HCT116 (cell line): ENCODE measurements around the gene CUL9. TPM values are rescaled to one million over a fixed set of nuclear protein-coding genes. Genes with fewer than 3 reads are reported as not detected.

Experiments
- ATAC-seq: fragments of 200-7000 bp; cut with Tn5 transposase; 2 replicates; pipeline ENCODE4 v1.9.1; 2020; ENCODE audit warnings: mild to moderate bottlenecking, moderate library complexity
- BruUV-seq: library from RNA; stranded (reverse); fragments of 400-500 nt; replicated peaks from 2 replicates; lab custom pipeline; 2021; lab: Mats Ljungman, UMichigan
- CTCF ChIA-PET: fragments of 300-600 bp; sonication (Branson Sonifier 250); formaldehyde crosslinking; loops from one replicate; lab custom pipeline; 2021; ENCODE audit warnings: antibody characterized with exemption; lab: Charles Lee
- POLR2A ChIA-PET: fragments of 300-600, 350-600 bp; sonication (Branson Sonifier 250); formaldehyde crosslinking; loops from one replicate; lab custom pipeline; 2021; ENCODE audit warnings: antibody characterized with exemption; lab: Charles Lee
- RAD21 ChIA-PET, 2 experiments: fragments of 300-600 bp; sonication (Branson Sonifier 250); formaldehyde crosslinking; loops; one replicate each; lab custom pipeline; 2023; ENCODE audit warnings: low total read pairs in 2 of 2; ENCODE audit not compliant: uncharacterized antibody in 2 of 2, unreplicated experiment in 2 of 2, low non-redundant PET in 1 of 2; lab: Charles Lee
- DNase-seq: peaks from one replicate; pipeline ENCODE4 v3.0.0-alpha.2; 2010; ENCODE audit warnings: low read depth, low spot score
- H2AFZ ChIP-seq: fragments of 200-600 bp; shearing (Covaris generic), sonication (generic); 2 replicates; pipeline ENCODE4 v1.6.1; 2017; ENCODE audit warnings: low read depth, mixed run types, mixed read lengths, antibody characterized with exemption, low read length; ENCODE audit not compliant: poor library complexity, severe bottlenecking
- H3K27ac ChIP-seq: 2 replicates; pipeline ENCODE4 v1.5.1; 2012; ENCODE audit warnings: low read depth, low read length
- H3K27me3 ChIP-seq: fragments of 200-600 bp; sonication (generic); 2 replicates; pipeline ENCODE4 v1.6.1; 2016; ENCODE audit warnings: mixed run types, low read length, mixed read lengths; ENCODE audit not compliant: insufficient read depth
- H3K36me3 ChIP-seq, 2 experiments: fragments of 200-500 bp in 1 of 2; fragments of 200-600 bp in 1 of 2; sonication (Bioruptor generic) in 1 of 2; sonication (generic) in 1 of 2; 2 replicates each; pipeline versions ENCODE4 v1.5.1 to v1.6.1; 2014 to 2016; ENCODE audit warnings: low read length in 2 of 2, inconsistent platforms in 1 of 2, mixed read lengths in 1 of 2, mixed run types in 1 of 2; ENCODE audit not compliant: insufficient read depth in 2 of 2, control insufficient read depth in 1 of 2
- H3K4me1 ChIP-seq, 2 experiments: fragments of 200-600 bp in 1 of 2; sonication (generic) in 1 of 2; 2 replicates each; pipeline versions ENCODE4 v1.5.1 to v1.6.1; 2012 to 2017; ENCODE audit warnings: low read length in 2 of 2, inconsistent platforms in 1 of 2, mild to moderate bottlenecking in 1 of 2, mixed read lengths in 1 of 2, mixed run types in 1 of 2, moderate library complexity in 1 of 2; ENCODE audit not compliant: insufficient read depth in 2 of 2, control insufficient read depth in 1 of 2
- H3K4me2 ChIP-seq: fragments of 200-600 bp; sonication (generic); 2 replicates; pipeline ENCODE4 v1.6.1; 2017; ENCODE audit warnings: mixed run types, low read length, mixed read lengths
- H3K4me3 ChIP-seq, 2 experiments: fragments of 200-600 bp in 1 of 2; sonication (generic) in 1 of 2; replicated peaks in 1 of 2; 2 replicates each; pipeline ENCODE4 v1.5.1; 2011 to 2016; ENCODE audit warnings: low read length in 2 of 2, control low read depth in 1 of 2, low read depth in 1 of 2, mild to moderate bottlenecking in 1 of 2, mixed read lengths in 1 of 2, mixed run types in 1 of 2
- H3K79me2 ChIP-seq: fragments of 200-600 bp; sonication (generic); 2 replicates; pipeline ENCODE4 v1.6.1; 2017; ENCODE audit warnings: mild to moderate bottlenecking, mixed run types, low read length, moderate library complexity, mixed read lengths; ENCODE audit not compliant: insufficient read depth
- H3K9ac ChIP-seq: fragments of 200-600 bp; sonication (generic); 2 replicates; pipeline ENCODE4 v1.6.1; 2016; ENCODE audit warnings: low read length, mixed read lengths
- H3K9me2 ChIP-seq: fragments of 200-600 bp; sonication (generic), shearing (Covaris generic); 2 replicates; pipeline ENCODE4 v1.6.1; 2017; ENCODE audit warnings: mixed run types, mild to moderate bottlenecking, moderate library complexity; ENCODE audit not compliant: insufficient read depth
- H3K9me3 ChIP-seq, 2 experiments: fragments of 200-500 bp in 1 of 2; fragments of 200-600 bp in 1 of 2; sonication (Bioruptor generic) in 1 of 2; sonication (generic) in 1 of 2; 2 replicates each; pipeline ENCODE4 v1.6.1; 2014 to 2017; ENCODE audit warnings: low read length in 2 of 2, mixed read lengths in 2 of 2, inconsistent platforms in 1 of 2, low read depth in 1 of 2, mild to moderate bottlenecking in 1 of 2, mixed run types in 1 of 2, moderate library complexity in 1 of 2; ENCODE audit not compliant: control insufficient read depth in 1 of 2, insufficient read depth in 1 of 2
- H4K20me1 ChIP-seq: fragments of 200-600 bp; sonication (generic), shearing (Covaris generic); 2 replicates; pipeline ENCODE4 v1.6.1; 2017; ENCODE audit warnings: mixed run types, mild to moderate bottlenecking, moderate library complexity; ENCODE audit not compliant: insufficient read depth
- ATF3 ChIP-seq: IDR thresholded peaks from 2 replicates; pipeline ENCODE4 v1.6.1; 2012
- ELF1 ChIP-seq: IDR thresholded peaks from 2 replicates; pipeline ENCODE4 v1.6.1; 2012; ENCODE audit warnings: low read depth, borderline replicate concordance
- FOSL1 ChIP-seq: IDR thresholded peaks from 2 replicates; pipeline ENCODE4 v1.6.1; 2012; ENCODE audit warnings: low read depth
- POLR2A ChIP-seq: IDR thresholded peaks from 2 replicates; pipeline ENCODE4 v1.7.0; 2011; ENCODE audit warnings: borderline replicate concordance; ENCODE audit not compliant: insufficient read depth, insufficient read length; ENCODE audit errors: extremely low read depth
- POLR2AphosphoS5 ChIP-seq: IDR thresholded peaks from 2 replicates; pipeline ENCODE4 v1.6.1; 2011; ENCODE audit warnings: mild to moderate bottlenecking, low read depth, low read length, moderate library complexity
- RAD21 ChIP-seq: IDR thresholded peaks from 2 replicates; pipeline ENCODE4 v1.6.1; 2012; ENCODE audit warnings: low read depth, mild to moderate bottlenecking
- SIN3A ChIP-seq: IDR thresholded peaks from 2 replicates; pipeline ENCODE4 v1.6.1; 2012; ENCODE audit warnings: low read depth
- SP1 ChIP-seq: IDR thresholded peaks from 2 replicates; pipeline ENCODE4 v1.6.1; 2012; ENCODE audit warnings: low read depth
- SRF ChIP-seq: IDR thresholded peaks from 2 replicates; pipeline ENCODE4 v1.6.1; 2012; ENCODE audit warnings: low read depth
- TCF7L2 ChIP-seq: IDR thresholded peaks from 2 replicates; pipeline ENCODE4 v1.7.0; 2011; ENCODE audit warnings: borderline replicate concordance, inconsistent platforms; ENCODE audit not compliant: insufficient read depth, insufficient read length; ENCODE audit errors: extremely low read depth
- YY1 ChIP-seq: IDR thresholded peaks from 2 replicates; pipeline ENCODE4 v1.6.1; 2011; ENCODE audit warnings: low read length, low read depth, moderate library complexity, mild to moderate bottlenecking; ENCODE audit not compliant: insufficient replicate concordance; ENCODE audit errors: extremely low read depth
- ZFX ChIP-seq: fragments of 450-650 bp; IDR thresholded peaks from 2 replicates; pipeline ENCODE4 v1.6.1; 2017
- ZNF274 ChIP-seq: fragments of 200-500 bp; sonication (Bioruptor generic); IDR thresholded peaks from 2 replicates; pipeline ENCODE4 v1.6.1; 2014; ENCODE audit warnings: mild to moderate bottlenecking, low read depth, low read length, inconsistent platforms
- intact Hi-C: fragments of 100-400 bp; cut with micrococcal nuclease; formaldehyde crosslinking; loops from 2 replicates; pipeline ENCODE4 v1.10.0; 2022
- total RNA-seq: library from RNA; stranded (reverse); gene quantifications from one replicate; pipeline ENCODE4 v1.2.1, GENCODE V29; 2021; ENCODE audit not compliant: unreplicated experiment
- TF ChIP-seq, protein P1 (sequence below), 3 experiments: fragments of 200-600 bp in 1 of 3; sonication (generic) in 1 of 3; IDR thresholded peaks in 2 of 3; conservative IDR thresholded peaks in 1 of 3; 2 replicates each; pipeline ENCODE4 v1.5.1; 2012 to 2017; ENCODE audit warnings: low read depth in 2 of 3, low read length in 2 of 3, antibody characterized with exemption in 1 of 3, borderline replicate concordance in 1 of 3, control low read depth in 1 of 3, mild to moderate bottlenecking in 1 of 3, mixed read lengths in 1 of 3, mixed run types in 1 of 3, moderate library complexity in 1 of 3; ENCODE audit not compliant: insufficient read depth in 1 of 3
- TF ChIP-seq, protein P2 (sequence below): IDR thresholded peaks from 2 replicates; pipeline ENCODE4 v1.6.1; 2012

CUL9 gene
- total RNA-seq, 1 experiment from 2014 or later = 36.5 TPM

GRCh38 chr6:43211955-43212354, 30.0 kb downstream of the CUL9 start:
- Histone ChIP-seq H3K36me3 (no peaks in the 10 kb centered on the region; a peak in 1 of 4 replicates), H2AFZ (no peak overlapping the region), H3K9me3 (no peaks in the 10 kb centered on the region), H3K27me3 (no peaks in the 10 kb centered on the region), H3K9ac (no peak overlapping the region), H3K4me1 (no peaks in the 10 kb centered on the region), H3K9me2 (no peaks in the 10 kb centered on the region), H3K79me2 (no peaks in the 10 kb centered on the region), H3K4me2 (no peak overlapping the region), H4K20me1 (no peaks in the 10 kb centered on the region), H3K4me3 (no peak overlapping the region), H3K27ac (no peak overlapping the region)
- no peak for ATAC-seq
- ChIA-PET CTCF (no interaction called here), RAD21 (no interaction called here), POLR2A (no interaction called here)
- DNase-seq = no peak
- intact Hi-C loops = no loop called here
- no TSS peak for BruUV-seq
- TF ChIP-seq RAD21 (peak; percentile 34; the same call in 1 of the 2 replicates), SP1 (no peak), TCF7L2 (no peak), SRF (no peak), ZFX (no peak), ATF3 (no peak), YY1 (no peak), POLR2A (no peak), SIN3A (no peak), ELF1 (no peak), POLR2AphosphoS5 (no peak), ZNF274 (no peak), FOSL1 (no peak)
- TF ChIP-seq, protein P1, sequence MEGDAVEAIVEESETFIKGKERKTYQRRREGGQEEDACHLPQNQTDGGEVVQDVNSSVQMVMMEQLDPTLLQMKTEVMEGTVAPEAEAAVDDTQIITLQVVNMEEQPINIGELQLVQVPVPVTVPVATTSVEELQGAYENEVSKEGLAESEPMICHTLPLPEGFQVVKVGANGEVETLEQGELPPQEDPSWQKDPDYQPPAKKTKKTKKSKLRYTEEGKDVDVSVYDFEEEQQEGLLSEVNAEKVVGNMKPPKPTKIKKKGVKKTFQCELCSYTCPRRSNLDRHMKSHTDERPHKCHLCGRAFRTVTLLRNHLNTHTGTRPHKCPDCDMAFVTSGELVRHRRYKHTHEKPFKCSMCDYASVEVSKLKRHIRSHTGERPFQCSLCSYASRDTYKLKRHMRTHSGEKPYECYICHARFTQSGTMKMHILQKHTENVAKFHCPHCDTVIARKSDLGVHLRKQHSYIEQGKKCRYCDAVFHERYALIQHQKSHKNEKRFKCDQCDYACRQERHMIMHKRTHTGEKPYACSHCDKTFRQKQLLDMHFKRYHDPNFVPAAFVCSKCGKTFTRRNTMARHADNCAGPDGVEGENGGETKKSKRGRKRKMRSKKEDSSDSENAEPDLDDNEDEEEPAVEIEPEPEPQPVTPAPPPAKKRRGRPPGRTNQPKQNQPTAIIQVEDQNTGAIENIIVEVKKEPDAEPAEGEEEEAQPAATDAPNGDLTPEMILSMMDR (IDR thresholded peaks at IDR 0.05 in 2 of 3, conservative IDR thresholded peaks at IDR 0.05 in 1 of 3; ENCODE audit: borderline replicate concordance in 1 of 3, insufficient read depth in 1 of 3, low read depth in 2 of 3, low read length in 2 of 3) = peak in 2 of 3 experiments; percentile 11 to 16; a peak in 1 of 6 replicates
- TF ChIP-seq, protein P2, sequence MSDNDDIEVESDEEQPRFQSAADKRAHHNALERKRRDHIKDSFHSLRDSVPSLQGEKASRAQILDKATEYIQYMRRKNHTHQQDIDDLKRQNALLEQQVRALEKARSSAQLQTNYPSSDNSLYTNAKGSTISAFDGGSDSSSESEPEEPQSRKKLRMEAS = no peak
